CD1c-positive myeloid dendritic cell (primary cell): ENCODE results near the gene ZYX.

Source experiments
- DNase-seq: peaks from one replicate; pipeline ENCODE4 v3.0.0-alpha.2; 2016; ENCODE audit errors: extremely low spot score

ZYX gene, protein sequence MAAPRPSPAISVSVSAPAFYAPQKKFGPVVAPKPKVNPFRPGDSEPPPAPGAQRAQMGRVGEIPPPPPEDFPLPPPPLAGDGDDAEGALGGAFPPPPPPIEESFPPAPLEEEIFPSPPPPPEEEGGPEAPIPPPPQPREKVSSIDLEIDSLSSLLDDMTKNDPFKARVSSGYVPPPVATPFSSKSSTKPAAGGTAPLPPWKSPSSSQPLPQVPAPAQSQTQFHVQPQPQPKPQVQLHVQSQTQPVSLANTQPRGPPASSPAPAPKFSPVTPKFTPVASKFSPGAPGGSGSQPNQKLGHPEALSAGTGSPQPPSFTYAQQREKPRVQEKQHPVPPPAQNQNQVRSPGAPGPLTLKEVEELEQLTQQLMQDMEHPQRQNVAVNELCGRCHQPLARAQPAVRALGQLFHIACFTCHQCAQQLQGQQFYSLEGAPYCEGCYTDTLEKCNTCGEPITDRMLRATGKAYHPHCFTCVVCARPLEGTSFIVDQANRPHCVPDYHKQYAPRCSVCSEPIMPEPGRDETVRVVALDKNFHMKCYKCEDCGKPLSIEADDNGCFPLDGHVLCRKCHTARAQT

DNA sequence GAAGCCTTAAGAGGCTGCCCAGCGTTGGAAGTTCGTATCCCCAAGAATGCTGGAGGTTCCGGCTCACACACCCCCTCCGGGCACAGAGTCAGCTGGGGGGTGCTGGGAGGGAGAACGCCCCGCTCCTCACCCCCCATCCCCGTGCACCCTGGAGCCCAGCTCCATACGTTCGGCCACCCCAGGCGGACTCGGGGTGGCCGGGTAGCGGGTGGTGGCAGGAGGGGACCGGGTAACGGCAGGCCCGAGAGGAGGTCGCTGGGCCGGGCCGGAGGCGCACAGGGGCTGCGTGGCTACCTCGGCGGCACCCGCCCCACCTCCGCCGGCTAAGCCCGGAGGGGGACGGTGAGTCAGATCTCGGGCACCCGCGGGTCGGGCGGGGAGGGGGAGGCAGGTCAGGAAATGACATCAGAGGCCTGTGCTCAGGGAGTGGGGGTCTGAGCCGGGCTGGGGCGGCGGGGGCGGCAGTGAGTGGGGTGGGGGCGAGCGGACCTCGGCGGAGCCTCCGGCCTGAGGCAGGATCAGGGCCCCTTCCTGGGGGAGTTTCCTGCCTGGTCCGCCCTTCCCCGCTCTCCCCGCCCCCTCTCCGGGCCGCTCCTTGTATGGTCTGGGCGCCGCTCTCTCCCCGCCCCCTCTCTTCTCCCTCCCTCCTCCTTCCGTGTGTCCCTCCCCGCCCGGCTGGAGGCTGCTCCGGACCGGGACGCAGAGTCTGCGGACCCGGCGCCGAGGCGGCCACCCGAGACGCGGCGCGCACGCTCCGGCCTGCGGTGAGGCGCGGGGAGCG, at the start of gene ZYX:
Gene ZYX (plus strand): TSS at position 700 of the 781 bp plus-strand sequence. CDS start 227 bp downstream, outside the sequence.
- DNase-seq: peak; percentile 93

DNA sequence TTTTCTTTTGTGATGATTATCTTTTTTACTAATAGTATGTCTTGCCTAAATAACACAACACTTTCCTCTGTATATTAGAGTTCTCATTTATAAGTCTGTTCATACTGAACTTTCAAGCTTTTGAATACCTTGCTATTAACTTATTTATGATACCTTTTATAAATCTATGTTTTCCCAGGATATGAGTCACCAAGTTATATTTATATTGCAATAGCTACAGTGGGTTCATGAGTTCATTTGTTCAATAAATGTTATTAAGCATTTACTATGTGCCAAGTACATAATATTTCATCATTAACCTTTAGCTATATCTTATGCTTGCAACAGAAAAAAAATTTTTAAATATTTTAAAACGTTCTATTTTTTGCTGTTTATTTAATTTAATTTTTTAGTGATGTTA, 46.9 kb upstream of the ZYX start:
- no peak for DNase-seq

DNA sequence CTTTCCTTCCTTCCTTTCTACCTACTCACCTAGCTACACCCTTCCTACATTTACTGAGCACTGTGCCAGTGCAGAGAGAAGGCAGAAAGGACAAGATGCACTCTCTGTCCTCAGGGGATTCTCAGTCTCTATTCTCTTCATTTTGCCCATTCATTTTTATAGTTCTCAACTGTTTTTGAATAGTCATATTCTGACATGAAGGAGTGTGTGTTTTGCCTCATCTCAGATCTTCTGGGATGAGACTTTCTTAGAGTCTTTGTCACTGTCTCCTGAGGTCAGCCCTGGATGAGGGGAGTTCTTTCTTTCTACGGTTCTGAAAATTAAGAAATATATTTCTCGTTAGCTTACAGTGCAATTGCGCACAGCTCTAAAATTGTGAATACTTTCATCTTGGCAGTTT, 43.9 kb upstream of the ZYX start:
- no peak for DNase-seq

DNA sequence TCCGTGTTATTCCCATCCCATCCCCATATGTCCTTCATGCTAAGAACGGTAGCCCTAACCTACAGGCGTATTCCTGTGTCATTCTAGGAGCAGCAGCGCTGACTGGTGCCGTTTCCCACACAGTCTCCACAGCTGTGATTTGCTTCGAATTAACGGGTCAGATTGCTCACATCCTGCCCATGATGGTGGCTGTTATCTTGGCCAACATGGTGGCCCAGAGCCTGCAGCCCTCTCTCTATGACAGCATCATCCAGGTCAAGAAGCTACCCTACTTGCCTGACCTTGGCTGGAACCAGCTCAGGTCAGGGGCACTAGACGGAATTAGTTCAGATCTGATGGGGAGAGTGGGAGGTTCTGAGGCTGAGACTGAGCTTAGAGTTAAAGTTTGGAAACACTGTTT, 39.3 kb upstream of the ZYX start:
- no peak for DNase-seq

DNA sequence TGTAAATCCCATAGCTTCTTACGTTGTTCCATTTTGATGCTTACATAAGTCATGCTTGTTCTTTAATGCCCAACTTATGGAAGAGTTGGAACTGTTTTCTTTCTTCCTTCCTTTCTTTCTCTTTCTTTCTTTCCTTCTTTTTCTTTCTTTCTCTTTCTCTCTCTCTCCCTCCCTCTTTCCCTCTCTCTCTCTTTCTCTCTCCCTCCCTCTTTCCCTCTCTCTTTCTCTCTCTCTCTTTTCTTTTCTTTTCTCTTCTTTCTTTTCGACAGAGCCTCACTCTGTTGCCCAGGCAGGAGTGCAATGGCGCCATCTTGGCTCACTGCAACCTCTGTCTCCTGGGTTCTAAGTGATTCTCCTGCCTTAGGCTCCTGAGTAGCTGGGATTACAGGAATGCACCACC, 37.5 kb upstream of the ZYX start:
- DNase-seq: no peak

DNA sequence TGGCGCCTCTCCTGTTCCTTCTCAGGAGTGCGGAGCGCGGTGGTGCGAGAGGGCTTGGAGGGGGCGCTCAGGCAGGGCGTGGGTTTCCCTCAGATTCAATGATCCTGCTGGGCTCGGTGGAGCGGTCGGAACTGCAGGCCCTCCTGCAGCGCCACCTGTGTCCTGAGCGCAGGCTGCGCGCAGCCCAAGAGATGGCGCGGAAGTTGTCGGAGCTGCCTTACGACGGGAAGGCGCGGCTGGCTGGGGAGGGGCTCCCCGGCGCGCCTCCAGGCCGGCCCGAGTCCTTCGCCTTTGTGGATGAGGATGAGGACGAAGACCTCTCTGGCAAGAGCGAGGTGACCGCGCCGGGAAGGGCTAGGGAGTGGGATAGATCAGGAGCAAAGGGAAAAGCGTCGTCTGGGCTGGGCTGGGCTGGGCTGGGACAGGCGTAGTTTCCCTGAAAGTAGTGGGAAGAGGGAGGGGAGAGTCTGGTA, 35.7 kb upstream of the ZYX start:
- DNase-seq: peak; percentile 73

DNA sequence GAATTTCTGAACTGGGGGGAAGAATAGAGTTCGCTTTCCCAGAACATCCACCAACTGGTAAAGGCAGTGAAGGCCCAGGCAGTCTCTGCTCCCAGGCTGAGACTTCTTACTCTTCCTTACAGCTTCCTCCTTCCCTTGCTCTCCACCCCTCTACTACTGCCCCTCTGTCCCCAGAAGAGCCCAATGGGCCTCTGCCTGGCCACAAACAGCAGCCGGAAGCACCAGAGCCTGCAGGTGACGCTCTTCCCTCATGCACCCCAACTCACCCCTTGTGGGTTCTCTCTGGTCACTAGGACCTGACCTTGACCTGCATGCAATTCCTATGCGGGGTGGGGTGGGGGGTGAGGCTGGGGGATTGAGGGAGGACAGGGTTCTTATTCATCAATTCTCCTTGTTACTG, 35.1 kb upstream of the ZYX start:
- no peak for DNase-seq

DNA sequence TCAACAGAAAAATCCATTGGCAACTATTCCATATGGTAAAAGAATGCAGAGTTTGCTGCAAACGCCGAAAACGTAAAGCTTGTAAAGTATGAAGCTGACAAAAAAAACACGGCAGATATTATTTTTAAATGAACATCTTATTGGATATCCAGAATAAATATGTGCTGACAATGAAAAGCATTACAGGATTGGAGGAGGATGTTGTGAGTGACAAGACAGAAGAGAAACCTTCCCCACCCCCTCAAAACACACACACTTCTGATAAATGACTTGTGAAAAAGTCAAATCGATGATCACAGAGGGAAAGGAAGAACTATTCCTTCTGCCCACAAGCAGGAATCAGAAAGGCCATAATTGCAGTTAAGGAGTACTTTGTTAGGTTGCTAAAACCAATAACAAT, 33.2 kb upstream of the ZYX start:
- DNase-seq: no peak

DNA sequence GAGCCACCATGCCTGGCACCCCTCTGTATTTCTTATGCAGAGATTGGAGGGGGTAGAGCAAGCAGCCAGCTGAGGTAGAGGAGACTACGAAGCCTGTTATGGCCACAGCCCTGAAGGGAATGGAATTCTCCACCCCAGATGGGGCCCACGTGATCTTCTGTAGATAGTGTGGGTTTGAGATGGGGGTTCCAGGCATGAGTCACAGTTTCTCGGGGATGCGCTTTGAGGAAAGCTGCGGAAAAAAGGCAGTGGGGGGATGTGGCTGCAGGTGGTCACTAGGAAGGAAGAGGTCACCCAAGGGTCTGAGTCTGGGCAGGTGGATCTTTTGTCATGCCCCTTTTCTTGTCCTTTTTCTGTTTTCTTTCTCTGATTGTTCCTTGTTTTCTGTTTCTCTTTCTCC, 30.1 kb upstream of the ZYX start:
- no peak for DNase-seq

DNA sequence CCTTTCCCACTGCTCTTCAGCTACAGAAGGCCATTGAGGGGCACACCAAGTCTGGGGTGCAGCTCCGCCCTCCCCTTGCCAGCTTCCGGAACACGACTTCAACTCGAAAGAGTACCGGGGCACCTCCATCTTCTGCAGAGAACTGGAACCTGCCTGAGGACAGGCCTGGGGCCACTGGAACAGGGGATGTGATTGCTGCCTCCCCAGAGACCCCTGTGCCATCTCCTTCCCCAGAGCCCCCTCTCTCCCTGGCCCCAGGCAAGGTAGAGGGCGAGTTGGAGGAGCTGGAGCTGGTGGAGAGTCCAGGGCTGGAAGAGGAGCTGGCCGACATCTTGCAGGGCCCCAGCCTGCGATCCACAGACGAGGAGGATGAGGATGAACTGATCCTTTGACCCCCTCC, 29.6 kb upstream of the ZYX start:
- DNase-seq: no peak

DNA sequence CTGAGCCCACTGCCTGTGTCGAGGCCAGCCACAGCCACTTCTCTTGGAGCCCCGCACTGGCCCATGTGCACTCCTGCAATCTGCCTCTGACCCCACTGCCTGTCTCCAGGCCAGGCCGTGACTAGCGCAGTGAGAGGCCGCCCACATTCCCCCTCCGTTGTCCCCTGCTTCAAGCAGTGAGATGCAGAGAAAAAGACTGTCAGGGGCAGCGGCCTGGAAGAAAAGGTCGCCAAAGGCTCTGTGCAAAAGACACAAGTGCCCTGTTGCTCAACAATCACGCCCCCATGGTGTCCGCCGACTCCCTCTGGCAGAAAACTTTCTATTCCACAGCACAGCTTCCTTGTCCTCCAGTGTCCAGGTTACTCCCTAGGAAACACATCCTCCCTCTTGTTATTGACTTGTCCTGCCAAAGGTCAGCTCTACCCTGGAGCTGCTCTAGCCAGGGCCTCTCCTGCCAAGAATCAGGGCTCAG, 28.6 kb upstream of the ZYX start:
- DNase-seq: peak; percentile 26

DNA sequence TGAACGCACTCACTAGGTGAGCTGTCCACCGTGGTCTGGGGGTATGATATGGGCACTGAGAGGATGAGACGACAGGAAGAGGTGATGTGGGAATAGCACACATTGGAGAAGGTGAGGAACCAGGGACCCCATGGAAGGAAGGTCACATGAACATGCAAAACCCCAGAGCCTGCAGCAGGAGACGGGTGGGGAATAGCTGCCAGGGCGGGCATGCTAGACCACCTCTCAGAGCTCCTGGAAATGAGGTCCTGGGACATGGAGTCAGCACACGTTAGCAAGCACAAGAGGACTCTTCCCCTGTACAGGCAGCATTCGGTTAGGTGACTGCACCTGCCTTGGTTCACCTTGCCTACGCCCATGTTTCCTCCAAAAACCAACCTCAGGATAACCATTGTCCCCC, 26.8 kb upstream of the ZYX start:
- DNase-seq: no peak

DNA sequence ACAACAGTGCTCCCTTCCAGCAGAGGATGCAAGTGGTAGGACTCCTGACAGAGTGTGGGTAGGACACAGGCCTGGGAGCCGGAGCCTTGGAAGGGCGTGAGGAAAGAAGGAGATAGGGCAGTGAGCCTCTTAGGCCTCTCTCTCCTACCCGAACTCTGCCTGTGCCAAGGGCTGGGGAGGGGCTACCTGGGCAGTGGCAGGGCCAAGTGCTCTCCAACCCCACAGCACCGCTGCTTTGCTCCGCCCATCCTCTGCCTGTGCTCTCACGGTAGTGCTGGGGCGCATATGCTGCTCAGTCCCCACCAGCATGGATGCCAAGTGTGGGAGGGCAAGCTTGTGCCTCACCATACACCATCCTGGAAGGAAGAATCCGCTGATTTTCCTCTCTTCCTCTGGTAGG, 26.2 kb upstream of the ZYX start:
- DNase-seq: no peak

DNA sequence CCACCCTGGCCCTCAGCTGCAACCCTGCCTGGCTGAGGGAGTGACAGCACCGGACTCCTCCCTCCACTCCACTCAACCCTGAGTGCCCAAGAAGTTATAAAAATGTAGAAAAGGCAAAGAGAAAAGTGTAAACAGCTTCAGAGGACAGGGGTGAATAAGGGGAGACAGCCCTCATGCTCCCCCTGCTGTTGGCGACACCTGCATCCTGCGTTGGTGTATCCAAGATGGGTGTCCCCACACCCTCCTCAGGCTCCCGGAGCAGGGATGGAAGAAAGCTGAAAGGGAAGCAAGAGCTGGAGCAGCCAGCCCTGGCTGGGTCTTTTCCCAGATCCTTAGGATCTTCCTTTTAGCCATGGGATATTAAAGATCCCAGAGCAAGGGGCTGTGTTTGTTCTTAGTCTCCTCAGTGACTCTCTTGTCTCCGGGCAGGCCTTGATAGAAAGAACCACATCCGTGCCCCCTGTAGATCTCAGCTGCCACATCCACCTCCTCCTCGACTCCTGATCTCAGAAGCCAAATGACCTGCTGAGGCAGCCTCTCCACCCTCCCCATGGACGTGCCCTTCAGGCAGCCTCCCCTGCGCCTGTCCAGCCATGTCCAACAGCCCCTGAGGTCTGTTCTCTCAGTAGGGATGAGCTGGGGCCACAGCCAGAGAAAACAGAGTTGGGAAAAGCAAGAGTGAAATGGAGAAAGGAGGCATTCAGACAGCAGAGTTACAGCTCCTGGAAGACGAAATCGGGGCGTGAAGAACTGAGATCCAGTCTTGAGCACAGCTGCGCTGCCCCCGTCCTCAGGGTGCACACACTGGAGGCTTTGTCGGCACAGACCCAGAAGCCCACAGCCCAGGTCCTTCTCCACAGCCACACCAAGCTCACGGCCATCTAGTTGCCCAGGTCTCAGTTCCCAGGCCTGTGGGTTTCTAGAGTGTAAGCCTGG, 25.4 kb upstream of the ZYX start:
- DNase-seq: no peak

DNA sequence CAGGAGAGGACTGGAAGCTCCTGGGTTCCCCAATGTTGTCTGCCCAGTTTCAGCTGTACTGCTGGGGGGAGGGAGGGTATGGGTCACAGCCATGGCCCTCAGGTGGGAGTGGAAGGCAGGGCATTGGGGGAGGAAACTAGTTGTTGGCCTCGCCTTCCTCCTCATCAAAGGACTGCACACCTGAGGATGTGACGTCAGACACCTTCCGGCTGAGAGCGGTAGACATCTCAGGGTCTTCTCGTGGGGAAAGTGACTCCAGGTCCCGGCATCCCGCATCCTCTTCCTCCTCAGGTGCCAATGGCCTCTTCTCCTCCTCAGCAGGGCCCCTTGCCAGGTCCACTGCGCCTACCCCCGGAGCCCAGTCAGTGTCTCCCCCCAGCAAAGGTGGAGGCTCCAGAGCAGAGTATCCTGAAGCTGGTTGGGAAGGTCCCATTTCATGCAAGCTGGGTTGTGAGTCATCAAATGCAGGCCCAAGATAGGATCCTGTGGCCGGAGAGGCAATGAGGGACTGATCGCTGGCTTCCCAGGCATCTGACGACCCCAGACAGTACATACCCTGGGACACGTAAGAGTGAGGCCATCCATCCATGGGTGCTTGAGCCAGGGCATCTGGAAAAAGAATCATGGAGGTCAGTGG, 24.6 kb upstream of the ZYX start:
- no peak for DNase-seq

DNA sequence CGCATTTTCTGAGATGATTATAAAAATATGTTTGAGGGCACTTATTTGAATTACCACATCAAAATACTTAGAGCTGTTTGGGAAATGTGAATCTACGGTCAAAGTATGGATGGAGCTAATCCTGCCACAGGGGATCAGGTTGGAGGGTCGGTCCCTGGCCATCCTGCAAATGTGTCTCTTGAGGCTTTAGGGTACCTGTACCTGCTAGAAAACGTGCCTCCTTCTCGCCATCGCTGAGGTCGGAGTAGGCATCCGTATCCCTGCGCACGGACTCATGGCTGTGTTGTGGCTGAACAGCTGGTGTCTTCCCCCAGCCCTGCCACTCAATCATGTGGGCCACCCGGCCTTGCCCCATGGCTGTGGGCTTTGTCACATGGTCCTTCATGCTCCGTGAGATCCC, 22.5 kb upstream of the ZYX start:
- no peak for DNase-seq

DNA sequence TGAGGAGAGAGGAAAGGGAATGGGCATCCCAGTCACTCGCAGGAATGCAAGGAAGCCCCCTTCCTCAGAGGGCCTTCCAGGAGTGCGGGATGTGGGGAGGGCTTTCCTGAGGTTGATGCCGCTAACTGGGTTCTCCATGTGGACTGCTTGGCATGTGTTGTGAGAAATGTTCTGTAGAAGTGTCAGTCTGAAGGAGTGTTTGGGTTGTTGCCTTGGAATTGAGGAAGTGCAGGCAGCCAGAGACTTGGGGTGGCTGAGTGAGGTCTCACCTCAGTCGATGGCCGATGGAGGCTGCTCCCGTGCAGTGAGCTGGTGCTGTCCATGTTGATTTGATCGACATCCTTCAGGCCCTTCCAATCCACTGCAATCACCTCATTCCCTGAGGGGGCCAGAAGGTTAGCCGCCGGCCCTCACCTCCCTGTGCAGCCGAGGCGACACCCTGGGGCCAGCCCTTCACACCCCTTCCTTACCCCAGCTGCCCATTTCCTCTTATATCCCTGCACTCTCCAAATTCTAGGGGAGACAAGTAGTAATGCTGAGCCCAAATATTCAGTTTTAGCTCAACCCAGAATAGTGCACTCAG, 21.3 kb upstream of the ZYX start:
- DNase-seq: peak; percentile 41

DNA sequence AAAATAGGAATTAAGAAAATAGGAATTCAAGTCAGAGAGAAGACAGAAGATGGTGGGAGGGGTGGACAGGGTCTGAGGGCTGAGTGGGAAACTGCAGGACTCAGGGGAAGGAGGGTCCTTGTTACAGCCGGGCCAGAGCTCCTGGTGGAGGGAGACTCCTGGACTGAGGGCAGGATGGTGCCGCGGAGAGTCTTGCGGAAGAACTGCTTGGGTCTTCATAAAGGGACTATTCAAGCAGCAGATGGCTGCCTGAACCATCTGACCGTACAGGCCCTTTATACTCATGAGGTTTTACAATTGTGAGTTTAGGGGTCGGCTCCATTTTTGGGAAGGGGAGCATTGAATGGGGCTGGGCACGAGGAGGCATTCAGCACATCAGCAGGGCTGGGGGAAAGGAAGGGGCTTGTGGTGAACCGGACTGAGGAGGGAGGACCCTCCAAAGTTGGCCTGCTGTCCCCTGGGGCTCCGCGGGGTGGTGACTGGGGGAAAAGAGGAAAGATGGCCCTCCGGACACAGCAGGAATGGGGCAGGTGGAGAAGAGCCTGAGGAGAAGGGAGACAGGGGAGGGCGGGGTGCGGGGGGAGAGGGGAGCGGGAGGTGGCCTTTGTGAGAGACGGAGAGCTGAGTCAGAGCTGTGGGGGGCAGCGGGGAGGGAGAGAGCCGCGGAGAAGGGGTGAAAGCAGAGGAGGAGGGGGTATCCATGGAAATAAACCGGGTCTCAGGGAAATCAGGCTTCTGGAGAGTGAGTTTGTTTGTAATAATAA, 20.2 kb upstream of the ZYX start:
- no peak for DNase-seq

DNA sequence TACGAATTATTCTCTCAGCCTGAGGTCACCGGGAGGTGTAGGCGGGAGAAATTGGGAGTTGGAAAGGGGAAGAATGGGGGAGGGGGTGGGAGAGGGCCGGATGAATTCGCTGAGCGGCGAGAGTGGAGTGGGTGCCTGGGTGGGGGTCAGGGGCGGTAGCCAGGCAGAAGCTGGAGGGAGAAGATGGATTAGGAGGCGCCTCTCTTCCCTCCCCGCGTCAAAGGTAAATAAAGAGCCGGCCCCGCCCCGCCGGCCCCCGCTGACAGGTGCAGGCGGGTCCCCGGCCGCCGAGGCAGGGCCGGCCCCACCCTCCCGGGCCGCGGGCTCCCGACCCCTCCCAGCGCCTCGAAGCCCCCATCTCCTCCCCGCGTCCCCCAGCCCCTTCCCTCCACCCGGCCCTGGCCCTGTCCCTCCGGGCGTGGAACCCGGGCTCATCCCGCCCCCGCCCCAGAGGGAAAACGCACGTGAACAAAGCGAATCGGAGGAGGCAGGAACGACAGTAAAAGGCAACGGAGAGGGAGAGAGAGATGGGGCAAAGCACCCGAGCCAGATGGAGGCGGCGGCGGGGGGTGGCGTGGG, 19.5 kb upstream of the ZYX start:
- DNase-seq: peak; percentile 31
